Hypothalamus (tissue), 51 donors: ENCODE measurements around the gene HS6ST2.
"Not testable (repeated sequence)": the region's sequence is repeated elsewhere in the genome, so short reads cannot be mapped to it uniquely, and the experiment has no call there.

Experiments
- DNase-seq, 51 donors: peaks; one replicate each; lab custom pipeline; 2025; lab: John Stamatoyannopoulos, UW

The HS6ST2 gene

GRCh38 chrX:132945055-132945599, 13.3 kb downstream of the HS6ST2 start:
- not testable (repeated sequence) for DNase-seq

- DNase-seq, result no peak
Measured at GRCh38 chrX:132940727-132941327, 17.6 kb downstream of the HS6ST2 start.

- no peak for DNase-seq
Measured at GRCh38 chrX:132933170-132933569, 25.3 kb downstream of the HS6ST2 start.

GRCh38 chrX:132924426-132924825, 34.0 kb downstream of the HS6ST2 start:
- DNase-seq, result no peak

GRCh38 chrX:132918523-132918922, 39.9 kb downstream of the HS6ST2 start:
- DNase-seq, result no peak

- no peak for DNase-seq
Measured at GRCh38 chrX:132916349-132916748, 42.1 kb downstream of the HS6ST2 start.

GRCh38 chrX:132909643-132910042, 48.8 kb downstream of the HS6ST2 start:
- no peak for DNase-seq

GRCh38 chrX:132908891-132909290, 49.5 kb downstream of the HS6ST2 start:
- DNase-seq, result no peak

- DNase-seq, result no peak
Measured at GRCh38 chrX:132900633-132901293, 57.7 kb downstream of the HS6ST2 start.

- DNase-seq, result no peak
Measured at GRCh38 chrX:132887569-132887968, 70.9 kb downstream of the HS6ST2 start.

GRCh38 chrX:132883358-132883915, 75.0 kb downstream of the HS6ST2 start:
- no peak for DNase-seq

GRCh38 chrX:132880753-132881152, 77.7 kb downstream of the HS6ST2 start:
- DNase-seq, result not testable (repeated sequence)

GRCh38 chrX:132877954-132878536, 80.4 kb downstream of the HS6ST2 start:
- DNase-seq, result no peak

GRCh38 chrX:132876523-132877338, 81.7 kb downstream of the HS6ST2 start:
- no peak for DNase-seq

GRCh38 chrX:132875650-132876522, 82.5 kb downstream of the HS6ST2 start:
- no peak for DNase-seq

GRCh38 chrX:132862562-132862961, 95.9 kb downstream of the HS6ST2 start:
- DNase-seq, result no peak

GRCh38 chrX:132861076-132861475, 97.4 kb downstream of the HS6ST2 start:
- DNase-seq, result no peak

GRCh38 chrX:132860200-132860599, 98.2 kb downstream of the HS6ST2 start:
- DNase-seq, result no peak

- no peak for DNase-seq
Measured at GRCh38 chrX:132858018-132858417, 100.4 kb downstream of the HS6ST2 start.
